Heart left ventricle (tissue), 13 donors: Measurements from ENCODE around the gene FBXL7.

Source experiments
- POLR2A ChIP-seq, 2 donors: fragments of 450-650 bp; IDR thresholded peaks; one replicate each; pipeline ENCODE4 v1.6.1; 2017; ENCODE audit warnings: antibody characterized with exemption in 2 of 2, mild to moderate bottlenecking in 2 of 2, moderate library complexity in 2 of 2
- TF ChIP-seq, protein P1 (sequence below), 12 donors: fragments of 200-600 bp; sonication (generic) in 4 of 12; IDR thresholded peaks; one replicate each; pipeline versions ENCODE4 v1.5.0 to v1.8.0; 2018 to 2022; ENCODE audit warnings: antibody characterized with exemption in 12 of 12, mild to moderate bottlenecking in 5 of 12
- donor health status: ischemic (EF 13 %, LVEDD 7.1; RV severe dilation, severe dysfunction).
- donor health status: DM: no; HTN: yes; CAD: no.
- donor health status: DM: no; HTN: no; CAD: no.
- donor health status: ischemic (EF 25% LVEDD 6.9; RV normal size, moderate dysfunction).
- donor health status: ischemic (EF 25% LVEDD 5.7; RV mildly dilated, moderate dysfunction).
- donor health status: ischemic (EF 35%, LVEDD 5.7; RV mildly dilated, moderate dysfunction).
- donor health status: nonischemic (EF 11% LVEDD 7.7; RV severe dilation, severe dysfunction).
- donor health status: DM: yes; HTN: yes; CAD: no.
- donor health status: PGD.
- donor health status: ischemic (EF 29% LVEDD 5.4; RV normal size, mild dysfunction).
- donor health status: nonischemic (EF 23%, LVEDD 6.1; RV moderate dilation, normal function).

DNA sequence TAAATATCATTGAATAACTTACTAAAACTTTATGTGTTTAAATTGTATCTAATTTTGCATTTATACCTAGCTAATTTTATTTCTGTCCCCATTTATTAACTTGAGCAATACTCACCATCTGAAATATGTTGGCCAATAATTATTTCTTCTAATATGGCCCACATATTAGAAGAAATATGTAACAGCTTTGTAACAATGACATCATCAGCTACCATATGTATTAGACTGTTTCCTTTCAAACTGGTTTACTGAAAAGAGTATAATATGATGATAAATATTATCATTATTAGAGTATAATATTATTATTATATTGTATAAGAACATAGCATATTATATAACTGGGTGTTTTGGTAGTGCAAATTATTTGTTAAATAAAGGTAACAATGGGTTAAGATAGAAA is 220.5 kb downstream of the FBXL7 start:
- no peak for TF ChIP-seq POLR2A (IDR thresholded peaks at IDR 0.05)
- TF ChIP-seq, protein P1, sequence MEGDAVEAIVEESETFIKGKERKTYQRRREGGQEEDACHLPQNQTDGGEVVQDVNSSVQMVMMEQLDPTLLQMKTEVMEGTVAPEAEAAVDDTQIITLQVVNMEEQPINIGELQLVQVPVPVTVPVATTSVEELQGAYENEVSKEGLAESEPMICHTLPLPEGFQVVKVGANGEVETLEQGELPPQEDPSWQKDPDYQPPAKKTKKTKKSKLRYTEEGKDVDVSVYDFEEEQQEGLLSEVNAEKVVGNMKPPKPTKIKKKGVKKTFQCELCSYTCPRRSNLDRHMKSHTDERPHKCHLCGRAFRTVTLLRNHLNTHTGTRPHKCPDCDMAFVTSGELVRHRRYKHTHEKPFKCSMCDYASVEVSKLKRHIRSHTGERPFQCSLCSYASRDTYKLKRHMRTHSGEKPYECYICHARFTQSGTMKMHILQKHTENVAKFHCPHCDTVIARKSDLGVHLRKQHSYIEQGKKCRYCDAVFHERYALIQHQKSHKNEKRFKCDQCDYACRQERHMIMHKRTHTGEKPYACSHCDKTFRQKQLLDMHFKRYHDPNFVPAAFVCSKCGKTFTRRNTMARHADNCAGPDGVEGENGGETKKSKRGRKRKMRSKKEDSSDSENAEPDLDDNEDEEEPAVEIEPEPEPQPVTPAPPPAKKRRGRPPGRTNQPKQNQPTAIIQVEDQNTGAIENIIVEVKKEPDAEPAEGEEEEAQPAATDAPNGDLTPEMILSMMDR (IDR thresholded peaks at IDR 0.05) = no peak
